ENCODE measurements around the gene NSUN5.
"Not testable (repeated sequence)": the region's sequence is repeated elsewhere in the genome, so short reads cannot be mapped to it uniquely, and the experiment has no call there.

Gene NSUN5

GRCh38 chr7:73327922-73328321 is 19.3 kb upstream of the NSUN5 start, which contains the start of the genes FKBP6 and TRIM50:
FKBP6 (plus strand) TSS chr7:73328161; CDS start chr7:73328429, 268 bp downstream.
TRIM50 (minus strand) TSS chr7:73328082; CDS start chr7:73324787, 3,295 bp downstream.
- 95 to 96% methylated on average over 42 to 43 of the region's 43 CpGs for WGBS, 2 experiments
- not testable (repeated sequence) for H3K4me1 ChIP-seq (ENCODE audit: control insufficient read depth, insufficient read depth, low read length); H3K4me3 ChIP-seq (ENCODE audit: insufficient read depth, low read depth, low read length); H3K27me3 ChIP-seq (ENCODE audit: control insufficient read depth, insufficient read depth, low read length, poor library complexity, severe bottlenecking); H3K27ac ChIP-seq (ENCODE audit: insufficient read depth, low read depth, low read length, poor library complexity, severe bottlenecking); H3K36me3 ChIP-seq (ENCODE audit: control insufficient read depth, insufficient read depth, low read length); H3K9me3 ChIP-seq (ENCODE audit: control insufficient read depth, low read length)

- not testable (repeated sequence) for H3K9me3 ChIP-seq (ENCODE audit: control insufficient read depth, low read length); H3K4me1 ChIP-seq (ENCODE audit: control insufficient read depth, insufficient read depth, low read length); H3K4me3 ChIP-seq (ENCODE audit: insufficient read depth, low read depth, low read length); H3K36me3 ChIP-seq (ENCODE audit: control insufficient read depth, insufficient read depth, low read length); H3K27me3 ChIP-seq (ENCODE audit: control insufficient read depth, insufficient read depth, low read length, poor library complexity, severe bottlenecking); H3K27ac ChIP-seq (ENCODE audit: insufficient read depth, low read depth, low read length, poor library complexity, severe bottlenecking)
- 93 to 95% methylated on average over 10 to 11 of the region's 13 CpGs for WGBS, 2 experiments
These were observed 18.8 kb upstream of the NSUN5 start for GRCh38 chr7:73327449-73327848.

DNA sequence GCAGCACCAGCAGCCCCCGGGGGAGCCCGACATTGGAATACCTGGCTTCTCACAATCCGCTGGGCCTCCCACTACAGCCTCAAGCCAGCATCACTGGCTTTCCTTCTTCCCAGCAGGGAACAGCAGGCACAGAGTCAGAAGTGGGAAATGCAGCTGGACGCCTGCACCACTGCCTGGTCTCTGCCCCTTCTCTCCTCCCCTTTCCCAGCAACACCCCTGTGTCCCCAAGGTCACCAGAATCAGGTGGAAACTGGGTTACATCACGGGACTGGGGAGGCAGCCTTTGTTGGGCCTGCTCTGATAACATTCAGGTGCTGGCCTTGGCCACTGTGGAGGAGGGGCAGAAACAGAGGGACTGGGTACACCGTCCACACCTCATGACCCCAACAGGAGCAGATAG is 16.8 kb upstream of the NSUN5 start:
- not testable (repeated sequence) for H3K9me3 ChIP-seq (ENCODE audit: control insufficient read depth, low read length); H3K27ac ChIP-seq (ENCODE audit: insufficient read depth, low read depth, low read length, poor library complexity, severe bottlenecking); H3K36me3 ChIP-seq (ENCODE audit: control insufficient read depth, insufficient read depth, low read length); H3K27me3 ChIP-seq (ENCODE audit: control insufficient read depth, insufficient read depth, low read length, poor library complexity, severe bottlenecking); H3K4me3 ChIP-seq (ENCODE audit: insufficient read depth, low read depth, low read length); H3K4me1 ChIP-seq (ENCODE audit: control insufficient read depth, insufficient read depth, low read length)
- WGBS, 2 experiments = 86 to 88% methylated on average over 4 to 6 of the region's 6 CpGs

- not testable (repeated sequence) for H3K4me3 ChIP-seq (ENCODE audit: insufficient read depth, low read depth, low read length); H3K9me3 ChIP-seq (ENCODE audit: control insufficient read depth, low read length); H3K4me1 ChIP-seq (ENCODE audit: control insufficient read depth, insufficient read depth, low read length); H3K27me3 ChIP-seq (ENCODE audit: control insufficient read depth, insufficient read depth, low read length, poor library complexity, severe bottlenecking); H3K27ac ChIP-seq (ENCODE audit: insufficient read depth, low read depth, low read length, poor library complexity, severe bottlenecking); H3K36me3 ChIP-seq (ENCODE audit: control insufficient read depth, insufficient read depth, low read length)
- 40 to 44% methylated on average over 29 to 31 of the region's 31 CpGs for WGBS, 2 experiments
These were observed 15.6 kb upstream of the NSUN5 start for GRCh38 chr7:73324081-73324845.

GRCh38 chr7:73323434-73324080 is 14.9 kb upstream of the NSUN5 start:
- not testable (repeated sequence) for H3K27ac ChIP-seq (ENCODE audit: insufficient read depth, low read depth, low read length, poor library complexity, severe bottlenecking); H3K4me3 ChIP-seq (ENCODE audit: insufficient read depth, low read depth, low read length); H3K36me3 ChIP-seq (ENCODE audit: control insufficient read depth, insufficient read depth, low read length); H3K27me3 ChIP-seq (ENCODE audit: control insufficient read depth, insufficient read depth, low read length, poor library complexity, severe bottlenecking); H3K9me3 ChIP-seq (ENCODE audit: control insufficient read depth, low read length); H3K4me1 ChIP-seq (ENCODE audit: control insufficient read depth, insufficient read depth, low read length)
- WGBS, 2 experiments = 92 to 95% methylated on average over 3 of the region's 5 CpGs

GRCh38 chr7:73320009-73320408 is 11.4 kb upstream of the NSUN5 start:
- not testable (repeated sequence) for H3K27me3 ChIP-seq (ENCODE audit: control insufficient read depth, insufficient read depth, low read length, poor library complexity, severe bottlenecking); H3K36me3 ChIP-seq (ENCODE audit: control insufficient read depth, insufficient read depth, low read length); H3K27ac ChIP-seq (ENCODE audit: insufficient read depth, low read depth, low read length, poor library complexity, severe bottlenecking); H3K4me3 ChIP-seq (ENCODE audit: insufficient read depth, low read depth, low read length); H3K9me3 ChIP-seq (ENCODE audit: control insufficient read depth, low read length); H3K4me1 ChIP-seq (ENCODE audit: control insufficient read depth, insufficient read depth, low read length)
- 85 to 87% methylated on average over 9 of the region's 9 CpGs for WGBS, 2 experiments

DNA sequence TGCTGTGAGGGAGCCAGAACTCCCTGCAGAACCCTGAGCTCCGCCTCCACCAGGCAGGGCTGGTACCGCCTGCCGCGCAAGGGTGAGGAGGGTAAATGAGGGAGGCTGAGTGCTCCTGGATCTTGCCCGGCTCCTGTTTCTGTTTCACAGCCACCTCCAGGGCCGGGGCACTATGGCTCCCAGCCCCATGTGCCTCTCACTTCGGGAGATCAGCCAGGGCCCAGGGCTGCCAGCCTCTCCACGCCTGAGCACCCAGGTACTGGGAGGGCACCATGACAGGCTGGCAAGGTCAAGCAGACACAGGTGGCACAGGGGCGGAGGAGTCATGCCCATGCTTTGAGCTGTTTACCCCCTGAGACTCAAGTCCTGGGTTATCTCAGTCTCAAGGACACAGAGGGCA is 10.9 kb upstream of the NSUN5 start:
- 86 to 91% methylated on average over 9 of the region's 9 CpGs for WGBS, 2 experiments
- not testable (repeated sequence) for H3K4me3 ChIP-seq (ENCODE audit: insufficient read depth, low read depth, low read length); H3K36me3 ChIP-seq (ENCODE audit: control insufficient read depth, insufficient read depth, low read length)

DNA sequence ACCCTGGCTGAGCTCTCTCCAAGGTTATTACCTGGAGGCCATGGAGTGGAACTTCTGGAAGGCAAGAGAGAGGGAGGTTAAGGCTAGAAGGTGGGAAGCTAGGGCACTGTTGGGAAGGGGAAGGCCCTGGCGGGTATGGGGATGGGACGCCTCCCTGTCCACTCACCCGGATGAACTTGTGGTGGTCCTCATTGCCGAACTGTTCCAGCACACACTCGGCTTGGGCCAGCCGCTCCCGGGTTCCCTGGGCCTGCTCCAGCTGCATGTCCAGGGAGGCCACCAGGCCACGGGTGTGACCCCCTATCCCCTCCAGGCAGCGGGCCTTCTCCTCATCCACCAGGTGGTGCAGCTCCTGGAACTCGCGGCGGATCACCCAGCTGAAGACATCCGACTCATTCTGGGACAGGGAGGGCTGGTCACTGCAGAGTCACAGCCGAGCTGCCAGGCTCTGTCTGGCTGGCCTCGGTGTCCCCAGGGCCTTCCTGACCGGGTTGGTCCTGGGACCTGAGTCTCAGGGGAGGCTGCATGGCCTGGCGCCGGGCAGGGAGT is 10.1 kb upstream of the NSUN5 start:
- not testable (repeated sequence) for H3K4me1 ChIP-seq (ENCODE audit: control insufficient read depth, insufficient read depth, low read length); H3K36me3 ChIP-seq (ENCODE audit: control insufficient read depth, insufficient read depth, low read length); H3K9me3 ChIP-seq (ENCODE audit: control insufficient read depth, low read length); H3K4me3 ChIP-seq (ENCODE audit: insufficient read depth, low read depth, low read length); H3K27ac ChIP-seq (ENCODE audit: insufficient read depth, low read depth, low read length, poor library complexity, severe bottlenecking); H3K27me3 ChIP-seq (ENCODE audit: control insufficient read depth, insufficient read depth, low read length, poor library complexity, severe bottlenecking)
- WGBS, 2 experiments = 82 to 84% methylated on average over 18 of the region's 18 CpGs

More for the DNA sequence above, 10.9 kb upstream of the NSUN5 start:
- not testable (repeated sequence) for H3K27me3 ChIP-seq (ENCODE audit: control insufficient read depth, insufficient read depth, low read length, poor library complexity, severe bottlenecking); H3K27ac ChIP-seq (ENCODE audit: insufficient read depth, low read depth, low read length, poor library complexity, severe bottlenecking); H3K9me3 ChIP-seq (ENCODE audit: control insufficient read depth, low read length); H3K4me1 ChIP-seq (ENCODE audit: control insufficient read depth, insufficient read depth, low read length)

DNA sequence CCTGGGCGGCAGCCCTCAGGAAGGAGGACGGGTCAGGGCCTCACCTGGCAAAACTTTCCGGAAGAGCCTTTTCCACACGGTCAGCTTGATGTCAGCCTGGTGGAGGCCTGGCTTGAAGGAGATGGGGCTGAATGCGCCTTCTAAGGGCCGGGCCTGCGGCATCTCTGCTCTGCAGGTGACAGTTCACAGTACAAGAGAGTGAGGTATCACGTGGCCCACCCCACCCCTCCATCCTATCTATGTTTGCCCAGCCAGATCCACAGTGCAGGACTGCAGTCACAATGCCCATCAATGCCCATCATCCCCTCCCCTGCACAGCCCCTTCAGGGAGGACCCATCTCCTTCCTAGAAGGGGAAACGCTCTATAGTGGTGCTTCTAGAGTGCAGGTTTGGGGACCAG is 7.9 kb upstream of the NSUN5 start:
- H3K27ac ChIP-seq (ENCODE audit: insufficient read depth, low read depth, low read length, poor library complexity, severe bottlenecking) = no peak overlapping the region
- H3K4me3 ChIP-seq (ENCODE audit: insufficient read depth, low read depth, low read length) = no peak overlapping the region
- no peaks in the 10 kb centered on the region for H3K27me3 ChIP-seq (ENCODE audit: control insufficient read depth, insufficient read depth, low read length, poor library complexity, severe bottlenecking)
- 89 to 92% methylated on average over 9 of the region's 9 CpGs for WGBS, 2 experiments
- H3K9me3 ChIP-seq (ENCODE audit: control insufficient read depth, low read length) = no peaks in the 10 kb centered on the region
- no peaks in the 10 kb centered on the region for H3K4me1 ChIP-seq (ENCODE audit: control insufficient read depth, insufficient read depth, low read length)
- no peaks in the 10 kb centered on the region for H3K36me3 ChIP-seq (ENCODE audit: control insufficient read depth, insufficient read depth, low read length)

- WGBS, 2 experiments = 87 to 93% methylated on average over 5 of the region's 5 CpGs
- Histone ChIP-seq H3K9me3 (ENCODE audit: control insufficient read depth, low read length) (no peaks in the 10 kb centered on the region), H3K27me3 (ENCODE audit: control insufficient read depth, insufficient read depth, low read length, poor library complexity, severe bottlenecking) (no peaks in the 10 kb centered on the region), H3K36me3 (ENCODE audit: control insufficient read depth, insufficient read depth, low read length) (no peaks in the 10 kb centered on the region), H3K4me3 (ENCODE audit: insufficient read depth, low read depth, low read length) (no peak overlapping the region), H3K4me1 (ENCODE audit: control insufficient read depth, insufficient read depth, low read length) (no peaks in the 10 kb centered on the region), H3K27ac (ENCODE audit: insufficient read depth, low read depth, low read length, poor library complexity, severe bottlenecking) (no peak overlapping the region)
These were observed 5.6 kb upstream of the NSUN5 start for GRCh38 chr7:73314271-73314670.

Data from ectodermal cell (in vitro differentiated cells).